Measurements from ENCODE around the gene ART5. TPM values are rescaled to one million over a fixed set of nuclear protein-coding genes. Genes with fewer than 3 reads are reported as not detected.

ART5 gene
- total and polyA plus RNA-seq, 9 of the 15 experiments (the other 6 are each of a cell fraction or from before 2014, with no cell fraction given), result 0.08 to 0.59 (median 0.33) TPM

- TF ChIP-seq LEF1 (IDR thresholded peaks at IDR 0.05) (peak; percentile 16; the same call in 1 of the 2 replicates), ZNF707 (CRISPR knock-in tag; conservative IDR thresholded peaks at IDR 0.05) (no peak), UBTF (IDR thresholded peaks at IDR 0.05; ENCODE audit: borderline replicate concordance in 1 of 2, low read depth in 2 of 2, low read length in 2 of 2) (no peak), RBM22 (IDR thresholded peaks at IDR 0.05; ENCODE audit: low read depth, low read length, poor library complexity, severe bottlenecking) (no peak), FIP1L1 (IDR thresholded peaks at IDR 0.05; ENCODE audit: low read depth, low read length, poor library complexity, severe bottlenecking) (no peak), CAMTA2 (CRISPR knock-in tag; conservative IDR thresholded peaks at IDR 0.05) (no peak), POLR2AphosphoS5 (IDR thresholded peaks at IDR 0.05; ENCODE audit: control insufficient read depth, insufficient read depth, low read depth, low read length) (no peak), ZNF830 (CRISPR knock-in tag; IDR thresholded peaks at IDR 0.05) (no peak), ZNF263 (CRISPR knock-in tag; IDR thresholded peaks at IDR 0.05; ENCODE audit: borderline replicate concordance) (no peak), VEZF1 (CRISPR knock-in tag; IDR thresholded peaks at IDR 0.05) (no peak), BRD9 (IDR thresholded peaks at IDR 0.05; ENCODE audit: low read depth, partially characterized antibody) (no peak), ZNF764 (CRISPR knock-in tag; IDR thresholded peaks at IDR 0.05; ENCODE audit: low read depth) (no peak), HLTF (IDR thresholded peaks at IDR 0.05) (no peak), FOXM1 (IDR thresholded peaks at IDR 0.05; ENCODE audit: low read depth) (no peak), FOXM1 (CRISPR knock-in tag; IDR thresholded peaks at IDR 0.05; ENCODE audit: low read depth) (no peak), RFX1 (IDR thresholded peaks at IDR 0.05) (no peak), CUX1 (CRISPR knock-in tag; IDR thresholded peaks at IDR 0.05) (no peak), MCM5 (IDR thresholded peaks at IDR 0.05; ENCODE audit: low read depth) (no peak), MAFG (tag; conservative IDR thresholded peaks at IDR 0.05) (no peak)
These were observed 37.6 kb downstream of the ART5 start (continued) for GRCh38 chr11:3604167-3604566.
